Thyroid gland (tissue), 4 donors: ENCODE results near the gene SLC5A11.

Experiments used
- POLR2A ChIP-seq, 2 donors: fragments of 450-650 bp; IDR thresholded peaks; one replicate each; pipeline ENCODE4 v1.6.1; 2017; ENCODE audit warnings: antibody characterized with exemption in 2 of 2, mild to moderate bottlenecking in 2 of 2, moderate library complexity in 1 of 2
- TF ChIP-seq, protein P1 (sequence below), 6 experiments: fragments of 200-600 bp in 3 of 6; fragments of 450-650 bp in 3 of 6; sonication (generic) in 3 of 6; IDR thresholded peaks; one replicate each; pipeline ENCODE4 v1.5.1; 2016 to 2019; ENCODE audit warnings: antibody characterized with exemption in 6 of 6, mild to moderate bottlenecking in 2 of 6, inconsistent platforms in 1 of 6, moderate library complexity in 1 of 6

DNA sequence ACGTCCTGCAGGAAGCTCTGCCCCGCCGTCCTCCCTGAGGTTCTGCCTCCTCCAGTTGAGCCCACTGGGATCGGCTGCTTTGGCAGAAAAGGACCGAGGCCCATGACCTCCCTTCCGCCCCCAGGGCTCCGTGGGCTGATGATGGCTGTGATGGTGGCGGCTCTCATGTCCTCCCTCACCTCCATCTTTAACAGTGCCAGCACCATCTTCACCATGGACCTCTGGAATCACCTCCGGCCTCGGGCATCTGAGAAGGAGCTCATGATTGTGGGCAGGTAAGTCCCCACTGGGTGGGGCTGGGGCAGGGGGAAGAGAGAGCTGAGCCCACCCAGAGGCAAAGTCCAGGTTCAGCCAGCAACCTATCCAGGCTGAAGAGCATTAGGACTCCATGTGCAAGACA is 61.1 kb downstream of the SLC5A11 start:
- TF ChIP-seq, protein P1, sequence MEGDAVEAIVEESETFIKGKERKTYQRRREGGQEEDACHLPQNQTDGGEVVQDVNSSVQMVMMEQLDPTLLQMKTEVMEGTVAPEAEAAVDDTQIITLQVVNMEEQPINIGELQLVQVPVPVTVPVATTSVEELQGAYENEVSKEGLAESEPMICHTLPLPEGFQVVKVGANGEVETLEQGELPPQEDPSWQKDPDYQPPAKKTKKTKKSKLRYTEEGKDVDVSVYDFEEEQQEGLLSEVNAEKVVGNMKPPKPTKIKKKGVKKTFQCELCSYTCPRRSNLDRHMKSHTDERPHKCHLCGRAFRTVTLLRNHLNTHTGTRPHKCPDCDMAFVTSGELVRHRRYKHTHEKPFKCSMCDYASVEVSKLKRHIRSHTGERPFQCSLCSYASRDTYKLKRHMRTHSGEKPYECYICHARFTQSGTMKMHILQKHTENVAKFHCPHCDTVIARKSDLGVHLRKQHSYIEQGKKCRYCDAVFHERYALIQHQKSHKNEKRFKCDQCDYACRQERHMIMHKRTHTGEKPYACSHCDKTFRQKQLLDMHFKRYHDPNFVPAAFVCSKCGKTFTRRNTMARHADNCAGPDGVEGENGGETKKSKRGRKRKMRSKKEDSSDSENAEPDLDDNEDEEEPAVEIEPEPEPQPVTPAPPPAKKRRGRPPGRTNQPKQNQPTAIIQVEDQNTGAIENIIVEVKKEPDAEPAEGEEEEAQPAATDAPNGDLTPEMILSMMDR (IDR thresholded peaks at IDR 0.05): no peak
- no peak for TF ChIP-seq POLR2A (IDR thresholded peaks at IDR 0.05)
